Stomach (tissue), 4 donors: ENCODE measurements around the gene NARS2.

ENCODE experiments used
- CTCF ChIP-seq, 7 experiments: fragments of 450-650 bp in 4 of 7; fragments of 200-600 bp in 3 of 7; sonication (generic) in 3 of 7; IDR thresholded peaks; one replicate each; pipeline ENCODE4 v1.5.1; 2016 to 2019; ENCODE audit warnings: antibody characterized with exemption in 7 of 7, control low read depth in 2 of 7, mild to moderate bottlenecking in 1 of 7
- EP300 ChIP-seq: sonication (generic); formaldehyde crosslinking; IDR thresholded peaks from one replicate; pipeline ENCODE4 v1.6.1; 2017; ENCODE audit warnings: antibody characterized with exemption
- POLR2A ChIP-seq, 4 donors: fragments of 450-650 bp; IDR thresholded peaks; one replicate each; pipeline ENCODE4 v1.6.1; 2016; ENCODE audit warnings: antibody characterized with exemption in 4 of 4, control low read depth in 2 of 4, mild to moderate bottlenecking in 1 of 4, moderate library complexity in 1 of 4

DNA sequence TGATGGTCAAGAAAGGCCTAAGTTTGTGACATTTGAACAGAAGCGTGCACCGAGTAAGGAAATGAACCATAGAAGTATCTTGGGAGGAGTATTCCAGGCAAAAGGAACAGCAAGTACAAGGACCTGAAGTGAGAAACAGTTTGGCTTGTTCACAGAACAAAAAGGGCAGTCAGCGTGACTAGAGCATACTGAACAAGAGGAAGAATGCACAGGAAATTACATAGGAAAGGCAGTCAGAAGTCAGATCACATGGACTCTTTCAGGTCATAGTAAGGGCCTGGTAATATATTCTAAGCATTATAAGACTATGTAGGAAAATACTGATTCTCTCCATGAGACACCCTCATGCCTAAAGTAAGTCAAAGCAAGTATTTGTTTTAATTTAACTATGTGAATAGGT, 104.8 kb downstream of the NARS2 start:
- TF ChIP-seq POLR2A (IDR thresholded peaks at IDR 0.05) (no peak), CTCF (IDR thresholded peaks at IDR 0.05) (no peak), EP300 (no peak)
